HG03039 (cell line): ENCODE results near the gene PFN2.
"Not testable (repeated sequence)": the region's sequence is repeated elsewhere in the genome, so short reads cannot be mapped to it uniquely, and the experiment has no call there.

Source experiments
- ATAC-seq: cut with Tn5 transposase; IDR thresholded peaks from one replicate; pipeline ENCODE4 v1.9.1; 2021; ENCODE audit warnings: mild to moderate bottlenecking, moderate library complexity; ENCODE audit not compliant: unreplicated experiment

The PFN2 gene

GRCh38 chr3:149969110-149969939, 1.4 kb downstream of the PFN2 start:
- ATAC-seq, result no peak

DNA sequence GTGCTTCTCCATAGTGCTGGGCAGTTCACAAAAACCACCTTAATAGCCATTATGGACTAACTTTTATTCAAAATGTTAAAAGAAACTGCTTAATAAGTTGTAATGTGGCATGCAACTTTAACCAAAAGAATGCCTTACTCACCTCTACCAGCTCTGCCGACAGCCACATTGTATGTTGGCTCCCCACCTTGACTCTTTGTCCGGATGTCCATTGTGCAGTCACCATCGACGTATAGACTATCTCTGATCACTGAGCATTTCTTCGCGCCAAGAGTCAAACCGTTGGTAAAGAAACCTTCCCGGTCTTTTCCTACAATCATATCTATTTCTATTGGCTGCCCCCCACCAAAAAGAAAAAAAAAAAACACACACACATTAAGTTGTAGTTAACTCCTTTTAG, 2.5 kb downstream of the PFN2 start:
- ATAC-seq, result no peak

DNA sequence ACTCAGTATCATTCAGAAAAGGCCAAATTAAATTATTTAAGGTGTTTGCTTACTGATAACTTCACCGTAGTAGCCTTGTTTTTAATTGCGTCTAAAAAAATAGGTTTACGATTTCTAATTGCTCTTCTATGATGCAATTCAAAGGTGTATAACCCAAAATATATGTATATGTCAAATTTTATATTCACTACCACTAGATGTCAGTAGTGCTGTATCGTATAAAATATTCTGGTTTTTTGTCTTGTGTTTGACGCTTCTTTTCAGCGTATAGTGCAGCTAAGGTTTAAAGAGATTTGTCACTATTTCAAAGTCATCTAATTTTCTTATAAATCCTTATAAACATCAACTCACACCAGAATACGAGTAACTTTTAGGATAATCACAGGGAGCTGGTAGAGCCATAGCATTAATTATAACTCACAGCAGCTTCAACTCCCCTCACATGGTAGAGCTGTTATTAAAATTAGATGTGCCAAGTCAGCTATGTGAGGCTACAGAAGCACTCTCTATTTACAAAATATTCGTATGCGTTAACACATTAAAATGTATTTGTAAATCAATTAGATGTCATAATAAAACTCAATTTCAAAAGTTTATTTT, 3.5 kb downstream of the PFN2 start:
- ATAC-seq, result no peak

- no peak for ATAC-seq
Measured at GRCh38 chr3:149965278-149965677, 5.4 kb downstream of the PFN2 start.

GRCh38 chr3:149964291-149964690, 6.4 kb downstream of the PFN2 start:
- ATAC-seq, result no peak

GRCh38 chr3:149963485-149963884, 7.2 kb downstream of the PFN2 start:
- no peak for ATAC-seq

DNA sequence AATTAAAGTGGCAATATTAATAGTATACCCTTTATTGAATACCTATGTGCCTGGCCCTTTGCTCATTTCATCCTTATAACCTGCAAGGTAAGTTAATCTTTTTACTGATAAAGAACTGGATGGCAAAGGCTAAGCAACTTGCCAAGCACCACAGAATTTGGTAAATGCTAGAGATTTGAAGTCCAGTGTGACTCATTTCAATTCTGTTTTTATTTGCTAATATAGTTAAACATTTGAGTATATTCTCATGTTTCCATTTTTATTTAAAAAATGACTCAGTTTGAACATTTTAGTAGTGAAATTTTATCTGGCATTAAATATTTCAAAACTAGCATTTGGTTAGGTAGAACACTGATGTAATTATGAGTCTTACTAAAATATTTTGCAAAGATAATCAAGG, 11.3 kb downstream of the PFN2 start:
- ATAC-seq, result no peak

DNA sequence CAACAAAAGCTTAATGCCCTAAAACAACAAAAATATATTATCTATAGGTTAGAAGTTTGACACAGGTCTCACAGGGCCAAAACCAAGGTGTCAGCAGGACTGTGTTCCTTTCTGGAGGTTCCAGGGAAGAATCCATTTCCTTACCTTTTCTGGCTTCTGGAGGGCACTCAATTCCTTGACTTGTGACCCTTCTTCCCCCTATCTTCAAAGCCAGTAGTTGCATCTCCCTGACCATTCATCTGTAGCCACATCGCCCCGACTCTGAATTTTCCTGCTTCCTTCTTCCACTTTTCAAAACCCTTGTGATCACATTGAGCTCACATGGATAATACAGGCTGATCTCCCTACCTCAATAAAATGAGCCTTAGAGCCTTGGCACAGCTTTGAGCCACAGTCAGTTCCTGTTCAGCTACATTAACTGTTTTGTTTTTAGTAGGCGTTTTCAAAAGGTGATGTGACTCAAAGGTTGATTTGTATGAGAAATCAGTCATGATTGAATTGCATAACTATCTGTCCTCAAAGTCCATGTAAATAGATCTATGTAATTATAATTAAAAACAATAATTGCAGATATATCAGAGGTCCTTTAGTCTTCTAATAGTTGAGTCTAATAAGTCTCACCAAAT, 12.4 kb downstream of the PFN2 start:
- ATAC-seq, result no peak

- no peak for ATAC-seq
Measured at GRCh38 chr3:149957361-149958125, 13.2 kb downstream of the PFN2 start.

DNA sequence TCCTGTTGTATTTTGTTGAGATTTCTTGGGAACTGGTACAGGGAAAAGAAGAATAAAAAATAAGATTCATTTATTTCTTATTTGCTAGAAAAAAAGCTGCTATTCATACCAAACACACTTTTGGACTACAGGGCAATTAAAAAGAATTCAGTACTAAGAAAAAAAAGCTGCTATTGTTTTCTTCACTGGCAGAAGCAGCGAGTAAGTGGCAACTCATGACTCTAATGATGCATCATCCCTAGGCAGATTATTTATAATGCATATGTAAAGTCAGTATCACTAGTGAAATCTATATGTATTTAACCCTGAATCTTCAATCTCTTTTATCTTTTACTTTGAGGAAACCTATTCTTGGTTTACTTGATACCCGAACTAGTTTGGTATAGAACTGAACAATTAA, 15.2 kb downstream of the PFN2 start:
- ATAC-seq, result no peak

GRCh38 chr3:149954812-149955211, 15.9 kb downstream of the PFN2 start:
- no peak for ATAC-seq

GRCh38 chr3:149949181-149949580, 21.5 kb downstream of the PFN2 start:
- no peak for ATAC-seq

- no peak for ATAC-seq
Measured at GRCh38 chr3:149947231-149947630, 23.5 kb downstream of the PFN2 start.

DNA sequence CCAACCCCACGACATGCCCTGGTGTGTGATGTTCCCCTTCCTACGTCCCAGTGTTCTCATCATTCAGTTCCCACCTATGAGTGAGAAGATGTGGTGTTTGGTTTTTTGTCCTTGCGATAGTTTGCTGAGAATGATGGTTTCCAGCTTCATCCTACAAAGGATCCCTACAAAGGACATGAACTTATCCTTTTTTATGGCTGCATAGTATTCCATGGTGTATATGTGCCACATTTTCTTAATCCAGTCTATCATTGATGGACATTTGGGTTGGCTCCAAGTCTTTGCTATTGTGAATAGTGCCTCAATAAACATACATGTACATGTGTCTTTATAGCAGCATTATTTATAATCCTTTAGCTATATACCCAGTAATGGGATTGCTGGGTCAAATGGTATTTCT, 26.7 kb downstream of the PFN2 start:
- ATAC-seq, result not testable (repeated sequence)

GRCh38 chr3:149942409-149942808, 28.3 kb downstream of the PFN2 start:
- no peak for ATAC-seq

DNA sequence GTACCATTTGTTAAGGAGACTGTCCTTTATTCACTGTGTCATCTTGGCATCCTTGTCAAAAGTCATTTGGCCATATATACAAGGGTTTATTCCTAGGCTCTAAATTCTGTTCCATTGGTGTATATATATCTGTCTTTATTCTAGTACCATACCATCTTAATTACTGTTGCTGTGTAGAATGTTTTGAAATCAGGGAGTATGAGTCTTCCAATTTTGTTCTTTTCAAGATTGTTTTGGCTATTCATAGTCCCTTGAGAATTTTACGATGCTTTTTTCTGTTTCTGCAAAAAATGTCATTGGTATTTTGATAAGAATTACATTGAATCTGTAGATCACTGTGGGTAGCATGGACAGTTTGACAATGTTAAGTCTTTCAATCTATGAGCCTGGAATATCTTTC, 28.7 kb downstream of the PFN2 start:
- ATAC-seq, result no peak

GRCh38 chr3:149941186-149941585, 29.5 kb downstream of the PFN2 start:
- ATAC-seq, result no peak

- not testable (repeated sequence) for ATAC-seq
Measured at GRCh38 chr3:149938392-149939055, 32.2 kb downstream of the PFN2 start.

GRCh38 chr3:149936812-149937230, 33.9 kb downstream of the PFN2 start:
- ATAC-seq, result no peak

GRCh38 chr3:149934524-149934923, 36.2 kb downstream of the PFN2 start:
- no peak for ATAC-seq

DNA sequence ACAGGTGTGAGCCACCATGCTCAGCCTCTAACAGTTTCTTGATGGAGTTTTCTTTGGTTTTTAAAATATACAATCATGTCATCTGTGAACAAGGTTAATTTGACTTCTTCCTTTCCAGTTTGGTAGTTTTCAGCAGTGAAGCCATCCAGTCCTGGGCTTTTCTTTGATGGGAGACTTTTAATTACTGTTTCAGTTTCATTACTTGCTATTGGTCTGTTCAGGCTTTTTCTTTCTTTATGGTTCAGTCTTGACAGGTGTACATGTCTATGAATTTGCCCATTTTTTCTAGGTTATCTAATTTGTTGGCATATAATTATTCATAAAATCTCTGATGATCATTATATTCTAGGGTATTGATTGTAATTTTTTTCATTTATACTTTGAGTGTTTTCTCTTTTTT, 36.8 kb downstream of the PFN2 start:
- ATAC-seq, result no peak
